NOMO-1 (cell line): ENCODE measurements around the gene TMEM63C.
A peak's percentile ranks its signal among the peaks of the same experiment; 100 is the strongest.

Experiments
- DNase-seq, 2 experiments: peaks; one replicate each; lab custom pipeline; 2025; ENCODE audit not compliant: unreplicated experiment in 2 of 2; lab: John Stamatoyannopoulos, UW

Gene TMEM63C, protein sequence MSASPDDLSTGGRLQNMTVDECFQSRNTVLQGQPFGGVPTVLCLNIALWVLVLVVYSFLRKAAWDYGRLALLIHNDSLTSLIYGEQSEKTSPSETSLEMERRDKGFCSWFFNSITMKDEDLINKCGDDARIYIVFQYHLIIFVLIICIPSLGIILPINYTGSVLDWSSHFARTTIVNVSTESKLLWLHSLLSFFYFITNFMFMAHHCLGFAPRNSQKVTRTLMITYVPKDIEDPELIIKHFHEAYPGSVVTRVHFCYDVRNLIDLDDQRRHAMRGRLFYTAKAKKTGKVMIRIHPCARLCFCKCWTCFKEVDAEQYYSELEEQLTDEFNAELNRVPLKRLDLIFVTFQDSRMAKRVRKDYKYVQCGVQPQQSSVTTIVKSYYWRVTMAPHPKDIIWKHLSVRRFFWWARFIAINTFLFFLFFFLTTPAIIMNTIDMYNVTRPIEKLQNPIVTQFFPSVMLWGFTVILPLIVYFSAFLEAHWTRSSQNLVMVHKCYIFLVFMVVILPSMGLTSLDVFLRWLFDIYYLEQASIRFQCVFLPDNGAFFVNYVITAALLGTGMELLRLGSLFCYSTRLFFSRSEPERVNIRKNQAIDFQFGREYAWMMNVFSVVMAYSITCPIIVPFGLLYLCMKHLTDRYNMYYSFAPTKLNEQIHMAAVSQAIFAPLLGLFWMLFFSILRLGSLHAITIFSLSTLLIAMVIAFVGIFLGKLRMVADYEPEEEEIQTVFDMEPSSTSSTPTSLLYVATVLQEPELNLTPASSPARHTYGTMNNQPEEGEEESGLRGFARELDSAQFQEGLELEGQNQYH

DNA sequence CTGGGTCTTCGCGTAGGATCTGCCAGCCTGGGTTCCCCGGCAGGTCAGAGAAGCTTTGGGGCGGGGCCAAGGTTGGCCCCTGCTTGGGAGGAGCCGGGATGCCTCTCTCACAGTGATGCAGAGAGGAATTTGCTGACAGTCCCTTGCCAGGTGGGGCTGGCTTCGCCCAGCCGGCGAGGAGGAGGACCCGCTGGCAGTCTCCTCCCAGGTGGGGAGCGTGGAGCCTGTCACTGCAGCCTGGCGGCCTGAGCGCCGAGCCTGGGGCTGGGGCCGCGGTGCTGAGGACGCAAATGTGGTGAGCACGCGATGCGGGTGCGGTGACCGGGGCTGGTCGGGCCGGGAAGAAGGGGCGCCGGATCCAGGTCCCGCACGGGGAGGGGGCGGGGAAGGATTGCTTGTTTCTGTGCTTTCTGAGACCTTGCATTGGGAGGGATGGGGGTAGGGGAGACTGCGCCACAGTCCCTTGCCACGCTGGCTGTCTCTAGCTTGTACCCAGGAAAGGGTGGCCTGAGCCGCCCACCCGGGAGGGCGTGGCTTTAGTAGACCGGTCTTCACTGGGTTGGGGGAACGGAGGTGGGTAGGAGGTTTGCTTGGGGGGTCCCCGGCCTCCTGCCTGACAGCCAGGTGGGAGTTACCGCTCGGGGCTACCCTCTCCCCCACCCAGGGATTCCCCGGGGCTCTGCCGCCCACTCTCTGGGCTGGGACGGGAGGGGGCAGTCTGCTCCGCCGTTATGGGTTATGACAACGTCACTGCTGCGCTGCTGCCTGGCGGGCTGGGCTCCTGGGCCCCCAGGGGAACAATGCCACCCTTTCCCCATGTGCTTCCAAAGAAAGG is at the start of gene TMEM63C:
TMEM63C (plus strand) TSS at position 196 of the 835 bp plus-strand sequence. CDS start 37,016 bp downstream, outside the sequence.
- DNase-seq = peak; percentile 83 to 86

DNA sequence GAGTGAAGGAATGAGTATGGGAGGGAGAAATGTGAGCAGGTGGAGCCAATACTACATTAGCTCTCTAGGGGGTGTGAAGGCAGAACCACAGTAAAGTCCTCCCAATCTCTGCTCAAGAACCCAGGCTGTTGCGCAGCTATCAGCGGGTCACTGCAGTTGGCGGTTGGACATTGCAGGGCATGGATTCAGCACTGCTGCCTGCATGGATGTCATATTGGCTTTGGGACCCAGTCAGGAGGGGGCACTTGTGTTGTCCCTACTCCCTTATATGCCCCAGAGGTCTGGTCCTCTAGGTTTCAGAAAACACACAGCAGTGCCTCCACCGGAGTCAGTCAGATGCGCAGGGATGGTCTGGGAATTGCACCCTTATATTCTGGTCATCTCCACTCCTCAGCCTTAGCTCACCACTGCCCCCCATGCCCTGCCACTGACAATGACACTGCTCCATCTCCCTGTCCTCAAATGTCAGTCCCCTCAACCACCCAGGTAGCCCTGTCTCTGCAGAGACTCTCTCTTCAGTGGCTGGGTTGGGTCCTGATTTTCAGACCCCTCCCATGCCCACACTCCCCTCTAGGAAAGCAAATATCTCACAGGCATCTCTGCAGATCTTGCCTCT is 49.6 kb upstream of the TMEM63C start:
- no peak for DNase-seq

DNA sequence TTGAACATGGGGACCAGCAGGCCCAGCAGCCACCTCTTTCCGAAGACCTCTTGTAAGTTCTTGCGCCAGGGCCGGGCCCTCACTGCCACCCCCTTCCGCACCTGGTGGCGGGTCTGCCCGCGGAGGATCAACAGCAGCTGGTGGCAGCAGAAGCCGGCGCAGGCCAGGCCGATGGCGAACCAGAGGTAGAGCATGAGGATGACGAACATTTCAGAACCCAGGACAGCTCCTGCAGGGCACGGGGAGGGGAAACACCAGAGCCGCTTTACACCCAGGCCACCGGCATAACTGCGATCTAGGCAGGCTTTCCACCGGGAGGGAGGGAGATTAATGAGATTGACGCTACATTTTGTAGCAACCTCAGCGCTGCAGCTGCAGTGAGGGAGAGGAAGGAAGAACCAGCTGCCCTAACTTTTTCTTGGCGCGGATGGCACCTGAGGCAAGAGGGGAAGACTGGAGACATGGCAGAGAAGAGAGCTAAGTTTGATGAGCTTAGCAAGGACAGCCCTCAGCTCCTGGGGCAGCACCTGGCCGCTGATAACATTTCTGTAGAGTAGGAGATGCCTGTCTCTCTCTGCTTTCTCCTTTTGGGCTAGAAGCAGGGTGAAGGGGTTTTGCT is 47.8 kb upstream of the TMEM63C start:
- DNase-seq = peak; percentile 42 to 49

DNA sequence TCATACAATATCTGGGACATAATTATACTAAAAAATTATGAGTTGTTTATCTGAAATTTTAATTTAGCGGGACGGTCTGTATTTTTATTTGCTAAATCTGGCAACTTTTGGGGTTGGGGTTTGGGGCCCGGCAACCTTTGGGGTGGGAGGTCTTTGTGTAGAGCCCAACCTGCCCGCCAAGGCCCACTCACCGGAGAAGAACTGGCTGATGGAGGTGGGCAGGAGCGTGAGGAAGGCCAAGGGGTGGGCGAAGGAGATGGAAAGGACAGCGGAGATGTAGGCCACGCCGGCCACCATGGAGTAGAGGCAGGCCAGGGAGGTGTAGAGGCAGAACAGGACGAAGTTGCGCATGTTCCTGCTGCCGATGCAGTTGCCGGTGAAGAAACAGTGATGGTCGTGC is 42.6 kb upstream of the TMEM63C start:
- DNase-seq = no peak

DNA sequence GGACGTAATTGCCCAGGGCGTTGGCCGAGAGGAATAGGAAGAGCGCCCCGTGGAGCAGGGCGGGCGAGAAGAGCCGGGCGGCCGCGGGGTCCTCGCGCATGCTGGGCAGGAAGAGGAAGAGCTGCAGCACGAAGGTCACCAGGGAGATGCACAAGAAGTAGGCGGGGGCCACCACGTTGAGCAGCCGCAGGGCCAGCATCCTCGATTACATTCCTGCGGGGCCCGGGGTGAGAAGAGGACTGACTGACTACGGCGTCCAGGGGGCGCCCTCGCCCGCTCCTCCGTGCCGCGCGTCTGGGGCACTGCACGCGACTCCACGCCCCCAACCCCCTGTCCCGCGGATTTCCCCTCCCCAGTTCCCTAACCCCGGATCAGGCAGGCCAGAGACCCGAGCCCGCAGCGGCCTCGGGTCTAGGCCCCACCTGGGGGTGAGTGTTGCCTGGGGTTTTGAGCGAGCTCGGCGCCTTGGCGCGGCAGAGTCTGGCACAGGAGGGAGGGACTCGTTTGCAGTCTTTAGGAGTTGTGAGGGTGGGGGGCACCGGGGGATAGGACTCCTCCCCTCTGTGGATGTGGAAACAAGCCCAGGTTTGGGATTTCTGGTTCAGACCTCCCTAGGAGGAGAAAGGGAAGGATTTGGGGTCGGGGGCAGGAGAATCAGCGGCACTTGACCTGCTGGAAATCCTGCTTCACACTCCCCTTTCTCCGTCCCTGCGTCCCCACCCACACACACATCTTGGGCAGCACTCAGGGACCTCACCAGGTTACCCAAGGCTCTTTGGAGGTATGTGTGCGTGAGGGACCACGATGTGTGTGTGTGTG is 41.8 kb upstream of the TMEM63C start:
- peak; percentile 33 to 42 for DNase-seq

DNA sequence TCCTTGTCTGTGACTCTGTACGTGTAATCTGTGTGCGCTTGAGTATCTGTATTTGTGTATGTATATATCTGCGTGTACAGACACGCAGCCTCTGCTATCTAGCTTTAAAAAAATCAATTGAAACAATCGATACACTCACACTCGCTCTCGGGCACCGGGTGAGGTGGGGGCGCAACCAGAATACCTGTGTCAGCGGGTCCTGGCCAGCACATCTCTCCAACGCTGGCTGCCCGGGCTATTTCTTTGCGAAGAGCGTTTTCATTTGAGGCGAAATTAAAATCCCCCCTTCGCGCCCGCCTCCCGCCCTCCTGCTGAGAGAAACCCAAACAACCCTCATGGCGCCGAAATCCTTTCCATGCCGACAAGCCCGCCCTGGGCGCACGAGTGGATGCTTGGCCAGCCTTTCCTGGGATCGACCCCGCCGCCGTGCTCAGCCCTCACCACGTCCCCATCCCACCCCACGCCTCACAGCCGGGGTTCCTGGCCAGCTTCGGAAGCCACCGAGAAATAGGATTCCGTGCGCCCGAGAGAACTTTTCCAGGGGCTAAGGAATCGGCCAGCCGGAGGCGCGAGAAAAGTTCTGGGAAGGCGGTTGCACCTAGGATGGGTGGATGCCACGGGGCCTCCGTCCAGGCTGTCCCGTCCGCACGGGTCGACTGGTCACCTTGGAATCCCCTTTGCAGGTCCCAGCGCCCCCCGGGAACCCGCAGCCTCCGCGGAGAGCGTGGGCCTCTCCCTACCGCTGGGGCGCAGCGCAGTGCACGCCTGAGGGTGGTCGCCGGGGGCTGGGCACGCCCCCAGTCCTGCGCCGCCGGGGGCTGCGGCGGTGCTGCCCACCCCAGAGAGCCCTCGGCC is 41.0 kb upstream of the TMEM63C start:
- DNase-seq = no peak

DNA sequence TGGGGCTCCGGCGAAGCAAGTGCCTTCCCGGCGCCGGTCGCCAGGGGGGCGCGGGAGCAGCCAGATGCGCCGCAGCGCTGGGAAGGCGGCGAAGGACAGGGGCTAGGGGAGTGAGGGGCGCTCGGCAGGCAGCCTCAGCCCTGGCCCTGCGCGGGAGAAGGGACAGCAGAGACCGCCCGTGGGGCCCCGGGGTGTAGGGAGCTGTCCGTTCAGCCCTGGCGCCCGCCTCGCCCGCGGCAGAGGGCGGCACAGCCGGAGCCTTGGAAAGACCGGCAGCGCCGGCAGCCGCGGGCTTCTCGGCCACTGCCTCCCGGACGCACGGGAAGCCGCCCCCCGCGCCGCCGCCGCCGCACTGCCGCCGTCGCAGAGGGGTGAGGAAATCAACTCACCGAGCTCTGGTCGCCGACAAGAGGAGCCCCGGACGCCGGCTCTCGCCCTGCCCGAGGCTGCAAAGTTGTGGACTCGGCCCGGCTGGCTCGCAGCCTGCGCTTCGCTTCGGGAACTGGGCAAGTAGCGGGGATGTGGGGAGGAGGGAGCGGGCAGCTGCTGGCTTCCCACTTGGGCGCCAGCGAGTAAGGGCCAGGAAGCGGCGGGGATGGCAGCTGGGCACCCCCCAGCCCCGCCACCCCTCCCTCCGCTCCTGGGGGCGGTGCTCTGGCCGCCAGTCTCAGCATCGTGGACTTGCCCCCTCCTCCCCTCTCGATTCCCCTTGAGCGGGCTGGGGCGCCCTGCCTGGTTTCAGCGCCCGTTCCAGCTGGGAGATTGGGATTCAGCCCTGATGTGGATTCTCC is 40.2 kb upstream of the TMEM63C start, which contains the start of gene ZDHHC22:
ZDHHC22 (minus strand) TSS at position 578 of the 791 bp plus-strand sequence. CDS start 2,053 bp downstream, outside the sequence.
- DNase-seq = no peak

DNA sequence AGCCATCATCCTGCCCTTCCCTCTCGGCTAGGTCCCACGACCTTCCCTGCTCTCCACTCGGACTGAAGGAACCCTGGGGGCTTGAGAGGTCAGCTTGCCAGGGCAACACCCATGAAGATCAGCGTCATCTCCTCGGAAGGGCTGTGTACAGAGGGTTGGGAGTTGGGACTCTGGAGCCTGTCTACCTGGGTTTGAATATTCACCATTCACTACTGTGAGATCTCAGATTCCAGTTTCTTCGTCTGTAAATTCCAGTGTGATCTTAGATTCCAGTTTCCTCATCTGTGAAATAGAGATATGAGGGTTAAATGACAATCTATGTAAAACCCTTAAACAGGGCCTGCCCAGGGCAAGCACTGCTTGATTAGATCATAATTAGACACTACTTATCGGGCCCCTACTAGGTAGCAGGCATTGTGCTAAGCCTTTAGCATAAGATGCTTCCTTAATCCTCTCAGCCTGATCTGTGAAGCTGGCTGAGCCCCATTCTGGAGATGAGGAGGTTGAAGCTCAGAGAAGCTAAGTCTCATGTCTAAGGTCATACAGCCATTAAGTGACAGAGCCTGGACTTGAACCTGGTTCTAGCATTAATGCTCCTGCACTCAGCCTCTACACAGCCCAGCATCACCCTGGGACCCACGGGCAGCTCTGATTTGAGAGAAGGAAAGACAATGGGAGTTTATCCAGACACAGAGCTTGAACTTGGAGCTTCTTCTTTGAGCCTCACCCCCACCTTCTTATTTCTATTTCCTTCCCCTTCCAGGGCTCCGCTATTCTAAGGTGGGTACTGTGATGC is 39.4 kb upstream of the TMEM63C start:
- DNase-seq = no peak

DNA sequence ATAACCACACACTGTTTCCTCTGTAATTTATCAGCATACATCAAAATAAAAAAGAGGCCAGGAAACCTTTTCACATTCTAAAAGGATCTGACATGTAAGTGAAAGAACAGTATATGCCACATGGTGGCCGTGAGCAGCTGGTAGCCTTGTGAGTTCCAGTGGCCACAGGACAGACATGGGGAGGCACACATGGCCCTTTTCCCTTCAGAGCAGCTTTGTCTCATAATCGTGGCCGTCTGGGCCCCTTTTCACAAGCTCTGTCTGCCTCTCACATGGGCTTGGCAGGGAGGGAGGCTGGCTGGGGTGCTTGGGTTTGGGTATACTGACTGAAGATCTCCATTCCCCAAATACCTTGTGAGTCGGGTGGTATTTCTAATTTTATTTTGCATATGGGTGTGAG is 38.5 kb upstream of the TMEM63C start:
- DNase-seq = no peak

DNA sequence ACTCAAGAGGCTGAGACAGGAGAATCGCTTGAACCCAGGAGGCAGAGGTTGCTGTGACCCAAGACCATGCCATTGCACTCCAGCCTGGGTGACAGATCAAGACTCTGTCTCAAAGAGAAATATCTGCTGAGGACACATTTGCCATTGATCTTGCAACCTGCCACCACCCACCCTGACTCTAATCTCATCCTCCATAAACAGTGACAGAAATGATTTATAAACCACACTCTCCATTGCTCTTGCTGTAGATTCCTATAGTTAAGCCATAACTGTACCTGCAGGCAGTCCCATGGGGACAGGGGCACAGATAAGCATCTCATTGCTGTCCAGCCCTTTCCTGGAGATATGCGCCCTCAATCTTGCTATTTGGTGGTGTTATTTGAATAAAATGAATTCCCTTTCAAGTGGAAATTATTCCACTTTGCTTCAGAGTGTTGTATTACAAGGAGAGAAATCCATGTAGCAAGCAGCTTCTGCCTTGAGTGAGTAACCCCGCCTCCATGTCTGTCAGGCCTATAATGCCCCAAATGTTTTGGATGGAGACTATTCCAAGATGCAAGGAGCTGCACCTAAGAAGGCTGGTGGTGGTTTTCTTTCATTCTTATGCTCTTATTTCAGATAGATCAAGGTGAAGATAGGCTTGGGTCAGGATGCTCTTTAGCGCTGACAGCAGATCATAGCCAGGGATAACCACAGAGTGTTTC is 37.0 kb upstream of the TMEM63C start:
- no peak for DNase-seq

DNA sequence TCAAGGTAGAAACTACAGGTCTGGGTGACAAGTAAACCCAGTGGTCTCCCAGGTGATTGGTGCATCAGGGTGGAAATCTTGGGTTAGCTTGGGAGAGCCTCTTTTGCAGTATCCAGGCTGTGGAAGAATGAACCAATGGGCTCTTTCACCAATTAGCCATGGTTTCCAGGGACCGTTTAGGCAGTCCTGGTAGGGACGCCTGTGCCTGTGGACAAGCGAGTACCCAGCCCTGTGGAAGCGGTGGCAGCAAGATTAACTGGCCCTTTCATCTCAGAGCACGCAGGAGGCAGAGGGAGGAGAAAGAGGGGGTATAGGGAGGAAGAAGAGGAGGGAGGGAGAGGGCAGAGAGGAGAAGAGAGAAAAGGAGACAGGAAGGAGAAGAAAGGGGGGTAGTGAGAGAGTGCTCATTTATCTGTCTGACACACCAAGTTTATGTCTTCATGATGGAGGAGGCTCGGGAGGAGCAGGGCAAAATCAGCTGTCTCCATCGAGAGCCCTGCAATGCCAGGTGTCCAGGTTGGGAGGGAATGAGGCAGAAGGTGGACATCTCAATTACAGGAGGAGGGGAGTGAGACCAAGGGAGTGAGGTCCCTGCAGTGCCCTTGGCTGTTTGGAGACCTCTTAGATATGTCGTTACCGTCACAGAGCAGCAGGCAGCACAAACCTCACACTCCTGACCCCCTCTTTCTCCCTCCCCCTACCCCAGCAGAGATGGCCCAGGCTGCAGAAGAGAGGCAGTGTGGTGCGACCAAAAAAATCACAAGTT is 35.4 kb upstream of the TMEM63C start:
- no peak for DNase-seq

DNA sequence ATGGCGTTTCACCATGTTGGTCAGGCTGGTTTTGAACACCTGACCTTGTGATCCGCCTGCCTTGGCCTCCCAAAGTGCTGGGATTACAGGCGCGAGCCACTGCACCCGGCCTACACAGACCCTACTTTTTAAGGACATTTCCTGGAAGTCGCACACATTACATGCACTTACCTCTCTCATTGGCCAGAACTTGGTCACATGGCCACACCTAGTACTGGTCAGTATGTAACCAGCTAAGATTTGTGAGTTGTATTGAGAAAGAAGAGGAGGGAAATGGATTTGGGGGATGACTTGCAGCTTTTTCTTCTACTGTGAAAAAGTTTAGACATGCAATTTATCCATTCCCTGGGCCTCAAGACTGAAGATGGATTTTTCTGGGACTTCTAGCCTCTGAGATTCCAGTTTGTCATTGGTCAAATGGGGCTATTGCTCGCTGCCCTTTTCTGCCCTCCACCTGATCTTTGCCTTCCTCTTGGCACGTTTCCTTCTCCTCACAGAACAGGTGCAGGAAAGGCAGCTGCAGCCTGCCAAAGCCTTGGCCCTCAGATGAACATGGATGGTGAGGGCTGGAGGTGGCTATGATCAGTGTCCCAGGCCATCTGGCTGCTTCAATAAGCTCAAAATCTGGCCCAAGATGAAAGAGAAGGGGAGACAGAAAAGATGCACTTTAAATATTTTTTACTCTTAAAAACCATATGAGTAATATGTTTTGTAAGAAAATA is 32.9 kb upstream of the TMEM63C start:
- DNase-seq = peak in 1 of 2 experiments; percentile 28

DNA sequence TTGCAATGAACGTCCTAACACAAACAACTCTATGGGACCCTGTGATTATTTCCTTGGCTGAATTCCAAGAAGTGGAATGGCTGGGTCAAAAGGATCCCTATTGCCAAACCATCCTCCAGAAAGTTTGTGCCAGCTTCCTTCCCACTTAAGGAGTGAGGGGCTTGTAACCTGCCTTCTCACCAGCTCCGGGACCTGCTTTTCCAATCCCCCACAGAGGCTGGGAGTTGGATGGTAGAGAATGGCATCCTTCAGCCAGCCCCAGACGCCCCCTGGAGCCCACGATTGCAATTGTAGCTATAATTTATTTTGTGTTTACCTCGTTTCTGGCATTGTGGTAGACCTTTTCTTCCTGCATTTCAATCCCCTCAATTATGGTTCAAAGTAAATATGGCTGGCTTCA is 30.4 kb upstream of the TMEM63C start:
- no peak for DNase-seq

DNA sequence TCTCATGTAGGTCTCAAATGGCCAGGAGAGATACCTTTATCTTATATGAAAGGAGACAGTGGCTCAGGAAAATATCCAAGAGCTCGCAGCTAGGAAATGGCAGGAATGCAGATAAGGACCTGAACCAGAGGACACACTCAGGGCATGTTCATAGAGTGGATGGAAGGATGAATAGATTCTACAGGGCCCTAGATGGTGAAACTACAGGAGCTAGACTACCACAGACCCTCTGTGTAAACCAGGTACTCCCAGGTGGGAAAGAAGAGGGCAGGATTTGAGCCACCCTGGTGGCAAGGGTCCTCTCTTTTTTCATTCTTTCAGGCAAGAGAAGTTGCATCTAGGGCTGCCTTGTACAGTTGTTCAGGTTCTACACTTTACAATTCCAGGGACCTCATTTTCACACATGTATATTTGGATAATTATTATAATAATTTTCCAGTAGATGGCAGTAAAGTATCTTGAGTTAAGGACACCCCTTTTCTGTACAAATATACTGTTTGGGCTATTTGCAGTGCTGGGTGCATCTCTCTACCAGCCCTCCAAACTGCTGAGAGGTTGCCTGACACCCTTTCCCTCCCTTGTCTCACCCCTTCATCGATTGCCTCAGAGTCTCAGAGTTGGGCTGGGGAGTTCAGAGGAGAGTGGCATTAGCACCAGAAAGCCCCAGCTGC is 29.5 kb upstream of the TMEM63C start:
- DNase-seq = peak in 1 of 2 experiments; percentile 64
